Measurements from ENCODE around the gene UBA3.

UBA3 gene

DNA sequence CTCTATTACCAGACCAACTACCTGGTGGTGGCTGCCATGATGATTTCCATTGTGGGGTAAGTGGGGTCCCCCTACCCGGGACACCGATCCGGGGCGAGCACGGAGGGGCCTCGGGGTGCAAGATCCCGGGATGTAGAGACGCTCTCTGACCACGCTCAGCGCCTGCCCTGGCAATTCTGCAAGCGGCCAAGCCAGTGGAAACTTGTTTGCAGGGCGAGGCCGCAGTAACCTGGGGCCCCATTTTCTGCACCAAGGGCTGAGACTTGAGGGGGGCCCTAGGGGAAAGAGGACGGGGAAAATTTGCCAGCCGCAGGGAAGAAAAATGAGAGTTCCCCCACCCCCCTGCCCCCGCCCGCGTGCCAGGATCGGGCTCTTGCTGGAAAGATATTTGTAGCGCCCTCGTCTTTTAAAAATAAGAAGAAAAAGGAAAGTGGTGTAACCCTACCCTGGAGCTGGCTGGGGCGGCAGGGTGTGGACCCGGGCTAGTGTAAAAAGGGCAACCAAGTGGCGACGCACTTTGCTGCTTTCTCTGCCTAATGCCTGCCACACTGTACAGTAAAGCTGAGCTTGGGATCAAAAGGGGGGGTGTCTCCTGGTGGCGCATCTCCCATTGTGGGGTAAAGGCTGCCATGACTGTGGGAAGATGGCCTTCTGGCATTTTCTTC lies 5.1 kb upstream of the UBA3 start:
- Histone ChIP-seq H3K4me3 (ENCODE audit: low read depth, low read length) (peak overlapping the region; percentile 89), H3K27me3 (no peaks in the 10 kb centered on the region), H3K9me3 (no peaks in the 10 kb centered on the region), H3K4me1 (no peaks in the 10 kb centered on the region; the same call in 1 of the 2 replicates), H3K36me3 (no peaks in the 10 kb centered on the region)
- TF ChIP-seq, protein P1, sequence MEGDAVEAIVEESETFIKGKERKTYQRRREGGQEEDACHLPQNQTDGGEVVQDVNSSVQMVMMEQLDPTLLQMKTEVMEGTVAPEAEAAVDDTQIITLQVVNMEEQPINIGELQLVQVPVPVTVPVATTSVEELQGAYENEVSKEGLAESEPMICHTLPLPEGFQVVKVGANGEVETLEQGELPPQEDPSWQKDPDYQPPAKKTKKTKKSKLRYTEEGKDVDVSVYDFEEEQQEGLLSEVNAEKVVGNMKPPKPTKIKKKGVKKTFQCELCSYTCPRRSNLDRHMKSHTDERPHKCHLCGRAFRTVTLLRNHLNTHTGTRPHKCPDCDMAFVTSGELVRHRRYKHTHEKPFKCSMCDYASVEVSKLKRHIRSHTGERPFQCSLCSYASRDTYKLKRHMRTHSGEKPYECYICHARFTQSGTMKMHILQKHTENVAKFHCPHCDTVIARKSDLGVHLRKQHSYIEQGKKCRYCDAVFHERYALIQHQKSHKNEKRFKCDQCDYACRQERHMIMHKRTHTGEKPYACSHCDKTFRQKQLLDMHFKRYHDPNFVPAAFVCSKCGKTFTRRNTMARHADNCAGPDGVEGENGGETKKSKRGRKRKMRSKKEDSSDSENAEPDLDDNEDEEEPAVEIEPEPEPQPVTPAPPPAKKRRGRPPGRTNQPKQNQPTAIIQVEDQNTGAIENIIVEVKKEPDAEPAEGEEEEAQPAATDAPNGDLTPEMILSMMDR (IDR thresholded peaks at IDR 0.05; ENCODE audit: low read depth, low read length), result no peak
- DNase-seq, result peak; percentile 37

DNA sequence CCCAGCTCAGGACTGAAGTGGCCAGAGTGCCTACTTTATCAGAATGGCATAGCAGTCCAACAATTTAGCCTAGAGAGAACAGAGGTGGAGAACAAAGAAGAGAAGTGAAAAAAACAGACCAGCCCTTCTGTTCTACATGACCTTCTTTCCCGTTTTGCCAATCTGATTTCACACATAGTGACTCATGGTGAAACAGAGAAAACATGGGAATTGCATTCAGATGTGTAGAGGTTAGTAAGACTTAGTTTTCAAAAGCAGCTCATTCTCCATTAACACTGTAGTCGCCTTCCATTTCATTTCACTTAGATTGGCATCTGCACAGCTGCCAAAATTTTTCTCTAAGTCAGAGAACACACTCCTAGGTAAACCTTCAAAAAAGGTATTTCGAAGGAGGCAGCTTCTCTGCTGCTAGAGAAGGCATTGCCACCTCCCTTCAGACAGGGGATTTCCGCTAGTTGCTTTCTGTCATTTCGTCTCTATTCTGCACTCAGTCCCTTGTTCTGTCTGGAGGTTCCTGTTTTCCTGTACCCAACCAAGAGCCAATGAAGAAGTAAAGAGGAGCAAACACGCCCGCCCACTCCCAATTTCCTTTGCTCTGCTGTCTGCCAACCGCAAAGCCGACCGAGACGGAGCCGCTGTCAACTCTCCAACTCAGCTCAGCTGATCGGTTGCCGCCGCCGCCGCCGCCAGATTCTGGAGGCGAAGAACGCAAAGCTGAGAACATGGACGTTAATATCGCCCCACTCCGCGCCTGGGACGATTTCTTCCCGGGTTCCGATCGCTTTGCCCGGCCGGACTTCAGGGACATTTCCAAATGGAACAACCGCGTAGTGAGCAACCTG lies 4.4 kb upstream of the UBA3 start, which contains the start of gene ARL6IP5:
Gene ARL6IP5, plus strand, starts transcription at position 612 of the 842 bp plus-strand sequence. Its CDS starts 111 bp downstream, at position 723.
- DNase-seq, result peak; percentile 92
- Histone ChIP-seq H3K36me3 (no peaks in the 10 kb centered on the region), H3K9me3 (no peaks in the 10 kb centered on the region), H3K4me3 (ENCODE audit: low read depth, low read length) (peak within 1 kb of the TSS; percentile 89), H3K4me1 (no peaks in the 10 kb centered on the region; the same call in 1 of the 2 replicates), H3K27me3 (no peaks in the 10 kb centered on the region)
- TF ChIP-seq, protein P1 (IDR thresholded peaks at IDR 0.05; ENCODE audit: low read depth, low read length), result no peak

DNA sequence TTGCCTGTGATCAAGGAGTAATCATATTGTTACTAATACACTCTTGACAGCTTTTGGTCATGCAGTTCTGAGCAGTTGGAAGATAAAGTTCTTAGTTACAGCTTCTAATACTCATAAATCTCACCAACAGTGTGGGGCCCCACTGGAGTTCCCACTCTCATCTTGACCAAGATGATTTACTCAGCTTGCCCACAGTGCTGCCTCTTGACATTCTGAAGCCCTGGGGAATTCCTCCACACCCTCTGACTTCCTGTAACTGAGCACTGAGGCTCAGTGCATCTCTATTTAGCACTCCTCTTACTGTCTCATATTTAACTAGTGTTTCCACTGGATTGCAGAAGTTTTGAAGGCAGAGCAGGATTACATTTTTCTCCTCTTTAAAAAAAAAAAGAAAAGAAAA lies 2.6 kb upstream of the UBA3 start:
- TF ChIP-seq, protein P1 (IDR thresholded peaks at IDR 0.05; ENCODE audit: low read depth, low read length), result no peak
- H3K27me3 ChIP-seq, result no peaks in the 10 kb centered on the region
- DNase-seq, result no peak
- H3K4me3 ChIP-seq (ENCODE audit: low read depth, low read length), result no peak overlapping the region
- H3K9me3 ChIP-seq, result no peaks in the 10 kb centered on the region
- H3K4me1 ChIP-seq, result no peaks in the 10 kb centered on the region; the same call in 1 of the 2 replicates
- no peaks in the 10 kb centered on the region for H3K36me3 ChIP-seq

DNA sequence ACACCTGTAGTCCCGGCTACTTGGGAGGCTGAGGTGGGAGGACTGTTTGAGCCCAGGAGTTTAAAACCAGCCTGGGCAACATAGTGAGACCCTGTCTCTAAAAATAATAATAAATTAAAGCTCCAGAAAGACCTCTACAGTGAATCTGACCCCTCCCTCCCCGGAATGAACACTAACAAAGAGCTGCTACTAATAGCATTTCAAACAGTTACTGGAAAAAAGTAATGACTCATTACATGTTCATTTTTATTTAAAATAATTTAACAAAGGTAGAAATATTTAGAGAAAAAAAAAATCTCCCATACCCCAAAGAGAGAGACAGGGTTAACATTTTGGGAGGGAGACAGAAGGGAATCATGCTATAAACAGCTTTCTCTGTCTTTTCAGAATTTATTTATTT lies 2.2 kb upstream of the UBA3 start:
- DNase-seq, result no peak
- H3K4me3 ChIP-seq (ENCODE audit: low read depth, low read length), result no peak overlapping the region
- no peaks in the 10 kb centered on the region for H3K9me3 ChIP-seq
- no peaks in the 10 kb centered on the region for H3K27me3 ChIP-seq
- no peaks in the 10 kb centered on the region for H3K36me3 ChIP-seq
- TF ChIP-seq, protein P1 (IDR thresholded peaks at IDR 0.05; ENCODE audit: low read depth, low read length), result no peak
- no peaks in the 10 kb centered on the region; the same call in 1 of the 2 replicates for H3K4me1 ChIP-seq

DNA sequence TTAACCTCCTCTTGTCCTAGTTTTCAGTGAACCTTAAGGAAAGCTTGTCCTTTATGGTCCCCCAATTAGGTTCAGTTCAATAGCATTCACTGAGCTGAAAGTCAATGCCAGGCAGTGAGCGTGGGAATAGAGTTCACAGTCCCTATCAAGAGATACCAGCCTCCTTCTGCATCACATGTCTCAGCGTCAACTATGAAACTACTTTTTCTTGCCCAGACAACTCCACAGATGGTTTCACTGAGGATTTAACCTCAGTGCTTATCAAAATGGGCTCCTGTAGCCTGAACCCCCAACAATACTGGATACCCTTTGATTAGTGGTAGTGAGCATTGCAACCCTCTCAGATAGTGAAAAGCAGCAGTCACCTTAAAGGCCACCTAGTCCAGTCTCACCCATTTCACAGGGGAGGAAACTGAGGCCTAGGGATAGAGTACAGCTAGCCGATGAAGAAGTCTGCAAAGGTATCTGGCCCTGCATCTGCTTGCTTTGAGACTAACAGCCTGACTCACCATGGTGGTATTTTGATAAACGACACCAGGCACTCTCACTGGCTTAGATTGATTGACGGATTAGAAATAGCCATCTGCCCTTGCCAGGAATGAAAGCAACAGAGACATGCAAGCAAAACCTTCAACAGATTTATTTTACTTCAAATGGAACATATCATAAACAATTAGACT lies 1.6 kb upstream of the UBA3 start:
- DNase-seq, result peak; percentile 49
- Histone ChIP-seq H3K4me3 (ENCODE audit: low read depth, low read length) (no peak overlapping the region), H3K27me3 (no peaks in the 10 kb centered on the region), H3K4me1 (no peaks in the 10 kb centered on the region; the same call in 1 of the 2 replicates), H3K9me3 (no peaks in the 10 kb centered on the region), H3K36me3 (no peaks in the 10 kb centered on the region)
- TF ChIP-seq, protein P1 (IDR thresholded peaks at IDR 0.05; ENCODE audit: low read depth, low read length), result no peak
